ENCODE data around the gene GATA5.

Gene GATA5

DNA sequence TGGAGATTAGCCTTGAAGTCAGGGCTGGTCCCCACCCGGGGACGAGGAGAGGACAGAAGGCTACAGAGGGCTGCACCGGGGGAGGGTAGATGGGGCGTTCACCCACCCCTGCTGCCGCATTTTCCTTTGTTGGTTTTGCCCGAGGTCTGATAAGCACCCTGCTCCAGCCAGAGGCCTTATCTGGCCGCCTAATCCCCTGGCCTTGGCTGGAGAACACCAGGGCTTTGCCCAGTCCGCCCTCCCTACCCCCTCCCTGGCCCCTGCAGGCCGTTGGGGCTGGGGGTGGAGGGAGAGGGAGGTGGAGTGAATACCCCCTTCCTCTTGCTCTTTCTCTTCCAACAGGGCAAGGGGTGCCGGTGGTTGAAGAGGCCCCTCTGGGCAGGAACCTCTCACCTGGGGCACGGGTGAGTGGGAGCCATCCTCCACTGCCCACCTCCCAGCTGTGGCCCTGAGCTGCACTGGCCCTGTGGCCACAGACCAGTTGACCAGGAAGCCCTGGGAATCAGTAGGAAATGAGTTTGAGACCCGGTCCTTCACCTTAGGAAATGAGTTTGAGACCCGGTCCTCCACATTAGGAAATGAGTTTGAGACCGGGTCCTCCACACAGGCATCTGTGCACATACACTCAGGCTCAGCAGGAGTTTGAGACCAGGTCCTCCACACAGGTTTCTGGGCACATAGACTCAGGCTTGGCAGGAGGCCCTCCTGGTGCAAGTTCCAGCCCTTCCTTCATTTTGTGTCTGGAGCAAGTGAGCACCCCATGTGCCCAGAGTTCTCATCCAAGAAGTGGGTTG lies 12.0 kb upstream of the GATA5 start:
- no peak for DNase-seq (ENCODE audit: low read depth)

DNA sequence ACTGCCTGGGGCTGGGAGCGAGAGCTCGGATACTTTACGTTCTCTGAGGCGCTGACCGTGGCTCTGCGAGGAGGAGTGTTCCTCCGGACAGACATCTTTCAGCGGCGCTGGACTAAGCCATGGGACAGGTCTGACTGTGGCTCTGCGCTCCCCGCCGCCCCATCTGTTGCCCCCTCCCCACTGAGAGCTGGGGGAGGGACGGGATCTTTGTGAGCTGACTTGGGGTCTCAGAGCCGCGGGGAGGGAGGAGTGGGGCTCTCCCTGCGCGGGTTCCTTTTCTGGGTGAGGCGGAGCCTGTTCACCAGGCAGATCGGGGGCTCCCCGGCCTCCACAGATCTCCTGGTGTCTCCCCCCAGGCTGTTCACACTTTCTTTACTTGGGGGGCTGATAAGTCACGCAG lies 11.3 kb upstream of the GATA5 start:
- no peak for DNase-seq (ENCODE audit: low read depth)

DNA sequence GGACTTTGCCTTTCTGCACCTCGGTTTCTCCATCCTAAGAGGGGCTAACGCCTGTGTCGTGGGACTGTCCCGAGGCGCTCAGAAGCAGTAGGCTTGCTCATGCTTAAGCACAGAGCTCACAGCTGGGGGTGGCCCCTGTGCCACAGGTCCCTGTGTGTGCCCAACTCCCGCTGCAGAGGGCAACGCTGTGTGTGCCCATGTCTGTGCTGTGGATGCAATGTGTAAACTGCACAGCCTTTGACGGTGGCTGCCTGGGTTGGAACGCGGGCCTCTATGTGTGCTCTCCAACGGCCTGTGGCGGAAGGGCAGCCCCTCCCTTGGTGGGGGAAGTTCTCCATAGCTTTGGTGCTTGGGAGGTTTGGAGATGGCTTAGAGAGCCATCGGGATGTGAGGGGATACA lies 10.7 kb upstream of the GATA5 start:
- no peak for DNase-seq (ENCODE audit: low read depth)

DNA sequence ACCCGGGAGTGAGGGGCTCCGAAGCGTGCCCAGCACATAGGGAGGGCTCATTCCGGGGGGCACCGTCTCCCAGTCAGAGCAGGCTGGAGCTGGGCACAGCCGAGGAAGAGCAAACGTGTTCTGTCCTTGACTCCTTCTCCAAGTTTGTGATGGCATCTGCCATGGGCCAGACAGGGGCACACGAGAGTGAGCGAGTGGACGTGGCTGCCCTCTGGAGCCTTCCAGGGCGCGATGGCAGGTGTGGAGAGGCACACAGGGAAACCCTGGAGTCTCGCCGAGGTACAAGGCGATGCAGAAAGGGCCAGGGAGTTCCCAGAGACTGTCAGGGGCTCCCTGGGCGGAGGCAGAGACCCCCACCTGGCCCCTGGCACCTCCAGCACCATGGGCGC lies 9.9 kb upstream of the GATA5 start:
- no peak for DNase-seq (ENCODE audit: low read depth)

DNA sequence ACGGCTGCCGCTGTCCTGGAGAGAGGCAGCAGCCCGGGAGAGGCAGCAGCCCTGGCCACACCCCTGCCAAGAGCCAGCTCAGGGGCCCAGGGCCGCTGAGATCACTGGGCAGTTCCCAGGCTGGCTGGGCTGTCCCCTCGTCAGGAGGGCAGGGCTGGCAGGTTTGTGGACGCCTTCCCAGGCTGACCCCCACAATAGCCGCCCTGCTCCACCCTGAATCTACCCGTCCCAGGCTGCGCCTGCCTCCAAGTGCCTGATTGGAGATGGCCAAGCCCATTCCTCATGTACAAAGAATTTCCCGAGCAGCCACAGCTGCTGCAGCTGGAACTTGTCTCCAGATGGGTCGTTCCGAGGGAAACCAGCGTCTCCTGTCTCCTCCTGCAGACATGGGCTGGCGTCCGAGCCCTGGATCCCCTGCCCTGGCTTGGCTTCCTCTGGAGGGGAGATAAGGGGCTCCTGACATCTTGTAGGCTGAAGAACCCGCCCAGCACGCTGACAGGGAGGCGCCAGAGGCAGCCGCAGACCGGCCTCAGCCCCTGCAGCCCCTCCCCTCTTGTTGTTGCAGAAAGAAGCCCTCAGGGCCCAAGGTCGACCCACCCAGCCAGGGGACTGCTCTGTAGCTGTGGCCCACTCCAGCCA lies 9.4 kb upstream of the GATA5 start:
- no peak for DNase-seq (ENCODE audit: low read depth)

DNA sequence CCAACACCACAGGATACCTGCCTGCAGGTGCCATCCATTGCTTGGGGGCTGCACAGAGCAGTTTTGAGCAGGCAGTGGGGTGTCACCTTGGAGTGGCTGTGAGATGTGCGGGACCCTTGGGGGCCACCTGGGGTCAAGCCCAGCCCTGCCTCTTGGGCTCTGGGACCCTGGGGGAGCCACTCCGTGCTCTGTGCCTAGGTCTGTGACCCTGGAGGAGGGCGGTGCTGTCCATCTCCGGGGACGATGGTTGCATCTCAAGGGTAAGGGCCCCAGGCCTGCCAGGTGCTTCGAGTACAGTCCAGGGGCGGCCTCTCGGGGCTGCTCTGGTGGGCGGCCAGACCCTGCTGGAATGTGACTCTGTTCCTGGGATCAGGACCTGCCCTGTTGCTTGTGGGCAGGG lies 8.7 kb upstream of the GATA5 start:
- DNase-seq (ENCODE audit: low read depth), result no peak

DNA sequence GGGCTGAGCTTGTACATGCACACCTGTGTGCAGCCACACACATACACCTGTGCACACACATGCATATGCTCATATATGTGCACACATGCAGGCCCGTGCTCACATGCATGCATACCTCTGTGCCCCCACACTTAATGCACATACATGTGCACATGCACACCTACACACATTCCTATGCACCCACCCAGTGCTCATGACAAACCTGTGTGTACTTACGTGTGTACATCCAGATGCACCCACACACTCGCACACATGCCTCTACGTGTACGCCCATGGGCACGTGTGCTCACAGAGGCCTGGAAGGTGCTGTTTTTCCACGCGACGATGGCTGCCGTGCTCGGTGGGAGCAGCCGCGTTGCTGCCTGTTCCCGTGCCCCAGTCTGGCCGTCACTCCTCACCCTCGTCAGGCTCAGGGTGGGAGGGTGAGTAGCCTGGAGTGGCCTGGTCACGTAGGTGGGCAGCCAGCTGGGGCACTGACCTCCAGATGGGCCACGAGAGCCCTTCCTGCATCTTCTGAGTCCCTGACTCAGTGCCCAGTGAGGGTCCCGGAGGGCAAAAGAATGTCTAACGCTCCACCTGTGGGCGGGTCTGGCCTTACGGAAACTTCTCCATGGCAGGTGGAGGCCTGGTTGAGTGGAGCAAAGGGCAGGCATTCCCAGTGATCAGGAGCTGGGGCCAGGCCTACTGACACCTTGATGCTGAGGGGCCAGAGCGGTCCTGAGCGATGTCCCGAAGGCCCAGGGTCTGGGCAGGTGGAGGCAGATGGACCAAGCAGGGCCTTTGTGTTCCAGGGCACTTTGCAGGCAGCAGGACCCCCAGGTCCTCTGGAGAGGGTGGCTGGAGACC lies 8.0 kb upstream of the GATA5 start:
- DNase-seq (ENCODE audit: low read depth), result no peak

DNA sequence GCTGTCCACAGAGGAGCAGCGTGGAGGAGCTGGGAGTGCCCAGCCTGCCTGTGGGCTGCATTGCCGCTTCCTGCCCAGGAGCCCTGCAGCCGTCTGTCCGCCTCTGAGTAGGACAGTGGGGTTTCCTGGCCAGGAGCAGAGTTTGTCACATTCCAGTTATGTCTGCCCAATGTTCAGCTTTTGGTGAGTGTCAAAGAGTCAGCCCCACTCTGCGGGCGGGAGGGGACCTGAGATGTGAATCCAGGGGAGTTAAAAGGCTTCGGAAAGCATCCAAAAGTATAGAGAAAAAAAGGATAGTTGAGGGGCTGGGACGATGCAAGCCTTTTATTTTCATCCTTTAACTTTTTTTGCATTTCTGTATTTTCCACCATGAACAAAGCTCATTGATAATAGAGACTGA lies 7.2 kb upstream of the GATA5 start:
- DNase-seq (ENCODE audit: low read depth), result no peak

DNA sequence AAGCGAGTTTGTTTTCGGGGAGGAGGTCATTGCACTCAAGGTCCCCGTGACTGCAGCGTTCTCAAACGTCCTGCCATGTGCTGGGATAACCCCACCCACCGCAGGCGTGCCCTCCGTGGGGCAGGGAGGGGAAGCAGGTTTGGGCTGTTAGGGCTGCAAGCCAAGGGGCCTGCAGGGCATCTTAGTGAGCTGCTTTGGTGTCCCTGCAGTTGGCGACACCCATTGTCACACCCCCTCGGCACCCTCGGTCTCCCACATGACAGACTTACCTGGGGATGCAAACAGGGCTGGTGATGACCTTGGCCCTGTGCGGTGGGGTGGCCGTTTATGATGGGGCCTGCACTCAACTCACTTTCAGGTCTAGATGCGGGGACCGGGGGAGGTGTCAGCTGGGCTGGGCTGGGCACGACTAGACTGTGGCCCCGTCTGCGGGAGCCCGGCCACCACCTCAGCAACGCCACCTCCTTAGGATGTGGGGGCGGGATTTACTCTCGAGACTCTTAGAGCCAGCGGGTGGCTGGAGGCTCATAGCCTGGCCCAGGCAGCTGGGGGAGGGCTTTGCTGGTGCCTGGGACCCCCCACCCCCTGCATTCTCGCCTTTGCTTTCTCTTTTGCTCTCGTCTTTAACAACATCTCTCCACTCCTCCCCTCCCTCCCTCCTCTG lies 6.5 kb upstream of the GATA5 start:
- no peak for DNase-seq (ENCODE audit: low read depth)

DNA sequence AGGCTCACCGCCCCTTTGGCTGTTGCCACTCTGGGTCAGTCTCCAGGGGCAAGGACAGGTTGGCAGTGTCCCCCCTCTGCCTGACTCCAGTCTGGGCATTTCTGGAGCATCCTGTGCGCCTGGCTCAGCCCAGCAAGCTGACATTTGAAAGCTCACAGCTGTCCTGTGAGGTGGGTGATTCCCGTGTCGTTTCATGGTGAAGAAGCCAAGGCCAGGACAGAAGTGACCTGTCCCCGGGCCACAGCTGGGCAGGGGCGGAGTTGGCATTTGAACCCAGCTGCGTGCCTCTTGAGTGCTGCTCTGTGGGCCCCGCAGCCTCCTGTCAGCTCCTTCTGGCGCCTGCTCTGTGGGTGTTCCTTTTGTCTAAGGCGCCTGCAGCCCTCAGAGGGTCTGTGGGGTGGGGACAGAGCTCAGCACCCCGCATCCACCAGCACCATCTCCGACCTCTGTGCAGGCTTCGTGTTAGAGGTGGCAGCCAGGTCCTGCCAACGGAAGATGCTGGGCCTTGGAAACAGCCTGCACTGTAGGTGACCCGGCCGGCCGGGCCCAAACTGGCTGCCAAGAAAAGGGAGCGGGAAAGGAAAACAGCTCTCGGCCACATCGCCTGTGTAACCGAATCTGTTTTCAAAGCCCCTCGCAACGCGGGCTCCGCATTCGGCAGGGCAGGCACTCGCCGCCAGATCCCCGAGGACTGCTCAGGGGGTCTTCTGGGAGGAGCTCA lies 5.8 kb upstream of the GATA5 start:
- DNase-seq (ENCODE audit: low read depth), result no peak

DNA sequence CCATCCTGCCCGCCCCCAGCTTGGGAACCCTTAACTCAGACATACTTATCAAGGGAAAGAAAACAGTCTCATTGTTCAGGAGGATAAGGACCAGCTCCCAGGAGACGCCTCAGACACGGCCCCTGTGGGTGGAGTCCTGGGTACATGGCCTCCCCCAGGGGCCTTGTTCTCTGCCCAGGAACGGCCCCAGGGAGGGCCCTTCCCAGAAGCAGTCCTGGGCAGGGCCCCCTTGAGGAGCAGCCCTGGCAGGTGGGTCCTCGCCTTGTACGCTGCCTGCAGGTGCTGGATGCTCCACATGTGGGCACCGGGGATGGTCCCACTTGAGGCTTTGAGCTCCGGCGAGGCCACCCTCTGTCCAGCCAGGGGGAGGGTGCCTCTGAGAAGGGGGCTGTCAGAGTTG lies 4.5 kb upstream of the GATA5 start:
- no peak for DNase-seq (ENCODE audit: low read depth)

DNA sequence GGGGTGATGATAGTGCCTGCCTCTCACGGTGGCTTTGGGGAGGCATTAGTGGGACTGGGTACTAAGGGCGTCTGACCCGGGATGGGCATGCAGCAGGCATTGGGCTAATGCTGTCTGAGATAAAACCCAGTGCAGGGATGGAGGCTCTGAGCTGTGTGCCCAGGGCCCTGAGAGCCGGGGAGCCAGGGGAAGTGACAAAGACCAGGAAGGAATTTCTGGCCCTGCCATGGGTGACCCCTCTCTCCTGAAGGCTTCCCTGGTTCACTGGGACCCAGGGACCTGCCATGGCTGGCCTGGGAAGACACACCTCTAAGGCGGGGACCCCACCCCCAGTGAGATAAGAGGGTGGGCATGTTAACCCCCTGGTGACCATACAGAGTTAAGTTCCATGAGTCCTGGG lies 3.9 kb upstream of the GATA5 start:
- no peak for DNase-seq (ENCODE audit: low read depth)

DNA sequence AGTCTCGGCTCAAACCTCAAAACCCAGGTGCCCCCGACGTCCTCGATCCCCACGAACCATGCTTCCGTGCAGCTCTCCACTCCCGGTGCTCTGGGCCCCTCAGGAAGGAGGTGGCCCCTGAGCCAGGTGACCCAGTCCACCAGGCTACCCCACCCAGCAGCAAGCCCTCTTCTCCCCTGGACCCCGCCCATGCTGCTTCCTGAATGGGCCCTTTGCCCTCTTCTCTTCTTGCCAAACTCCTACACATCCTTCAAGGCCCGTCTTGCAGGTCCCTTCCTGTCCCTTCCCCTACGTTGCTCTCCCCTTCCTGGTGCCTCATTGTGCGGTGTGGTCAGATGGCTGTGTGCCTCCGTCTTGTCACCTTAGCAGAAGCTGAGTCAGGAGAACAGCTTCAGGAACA lies 3.4 kb upstream of the GATA5 start:
- no peak for DNase-seq (ENCODE audit: low read depth)

DNA sequence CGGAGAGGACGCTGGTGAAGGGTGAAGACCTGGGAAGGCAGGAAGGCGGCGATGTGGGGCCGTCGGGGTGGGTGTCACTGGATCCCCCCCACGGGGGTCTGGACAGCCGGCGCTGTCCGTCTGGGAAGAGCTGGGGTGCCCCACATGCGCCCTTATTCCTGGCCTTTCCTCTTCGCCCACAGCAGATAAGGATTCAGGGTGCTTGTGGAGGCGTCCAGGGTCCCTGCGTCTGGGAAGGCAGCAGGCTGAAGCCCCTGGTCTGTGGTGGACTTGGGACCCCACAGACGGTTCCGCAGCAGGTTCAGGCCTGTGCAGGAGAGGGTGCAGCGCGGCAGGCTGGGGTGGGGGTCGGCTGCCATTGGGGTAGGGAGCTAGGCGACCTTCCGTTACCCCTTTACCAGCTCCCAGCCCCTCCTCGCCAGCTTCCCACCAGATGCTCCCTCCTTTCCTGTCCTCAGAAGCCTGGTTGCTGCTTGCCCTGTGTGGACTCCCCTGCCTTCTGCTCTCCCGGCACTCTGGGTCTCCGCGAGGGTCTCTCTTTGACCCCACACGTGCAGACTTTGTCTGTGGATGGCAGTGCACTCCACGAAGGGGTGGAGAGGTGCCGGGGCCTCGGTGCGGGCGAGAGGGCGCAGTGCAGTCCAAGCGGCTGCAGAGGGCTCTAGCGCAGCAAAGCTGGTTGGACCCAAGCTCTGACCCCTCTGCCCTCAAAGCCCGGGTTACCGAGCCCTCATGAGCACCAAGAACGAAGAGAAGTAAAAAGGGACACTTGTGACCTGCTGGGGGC lies 2.1 kb upstream of the GATA5 start:
- no peak for DNase-seq (ENCODE audit: low read depth)

DNA sequence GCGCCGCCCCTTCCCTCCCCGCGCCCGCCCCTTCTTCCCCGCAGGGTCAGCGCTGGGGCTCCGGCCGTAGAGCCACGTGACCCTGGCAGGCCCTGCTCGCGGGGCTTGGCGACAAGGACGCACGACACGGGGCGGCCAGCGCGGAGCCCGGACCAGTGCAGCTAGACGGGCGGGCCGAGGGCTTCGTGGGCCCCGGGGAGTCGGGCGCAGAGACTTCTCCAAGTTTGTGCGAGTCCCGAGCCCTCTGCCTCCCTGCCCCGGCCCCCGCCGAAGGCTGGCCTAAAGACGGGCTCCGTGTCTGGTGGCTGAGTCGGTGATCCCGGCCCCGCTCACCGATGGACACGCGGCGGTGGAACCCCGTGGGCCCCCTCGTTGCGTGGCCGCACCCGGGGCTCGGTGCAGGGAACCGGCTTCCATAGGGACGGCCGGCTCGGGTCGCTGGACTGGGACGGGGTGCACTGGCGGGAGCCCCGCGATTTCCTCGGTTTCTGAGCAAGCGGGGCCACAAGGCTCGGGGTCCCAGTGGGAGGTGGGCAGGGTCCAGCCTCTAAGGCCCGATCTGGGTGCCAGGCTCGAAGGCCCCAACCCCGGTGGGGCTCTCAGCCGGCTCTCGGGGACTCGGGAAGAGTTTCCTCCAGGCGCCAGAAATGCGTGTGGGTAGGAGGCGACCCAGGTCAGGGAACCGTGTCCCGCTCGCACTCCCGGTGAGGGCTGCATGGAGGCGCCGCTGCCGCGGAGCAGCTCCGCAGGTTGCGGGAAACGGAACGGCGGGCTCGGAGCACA lies 452 bp upstream of the GATA5 start:
- no peak for DNase-seq (ENCODE audit: low read depth)

DNA sequence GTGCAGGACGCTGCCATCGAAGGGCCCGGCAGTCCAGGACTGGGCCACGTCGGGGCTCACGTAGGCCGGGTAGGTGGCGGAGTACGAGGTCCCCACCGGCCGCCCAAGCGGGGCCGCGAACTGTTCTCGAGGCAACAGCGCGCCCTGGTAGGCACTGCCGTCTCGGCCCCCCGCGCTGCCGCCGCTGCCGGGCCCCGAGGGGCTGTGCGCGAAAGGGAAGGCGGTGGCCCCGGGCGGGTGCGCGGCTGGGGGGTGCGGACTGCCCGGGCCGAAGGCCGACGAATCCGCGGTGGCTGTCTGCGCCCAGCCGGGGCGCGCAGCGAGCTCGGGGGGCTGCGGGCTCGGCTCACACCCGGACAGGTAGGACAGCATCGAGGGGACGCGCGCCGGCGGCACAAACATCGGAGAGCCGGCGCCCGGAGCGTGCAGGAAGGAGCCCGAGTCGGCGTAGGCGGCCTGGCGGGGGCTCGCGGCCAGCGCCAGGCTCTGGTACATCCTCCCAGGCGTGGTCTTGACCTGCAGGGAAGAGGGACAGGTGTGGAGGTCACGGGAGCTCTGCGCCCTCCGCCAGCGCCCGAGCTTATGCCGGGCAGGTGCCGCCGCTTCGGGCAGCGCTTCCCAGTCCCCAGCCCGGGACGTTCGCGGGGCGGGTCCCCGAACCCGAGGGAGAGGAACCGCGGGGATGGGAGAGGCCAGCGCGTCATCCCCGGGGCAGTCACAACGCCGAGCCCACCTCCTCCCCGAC lies 596 bp downstream of the GATA5 start:
- DNase-seq (ENCODE audit: low read depth), result no peak

DNA sequence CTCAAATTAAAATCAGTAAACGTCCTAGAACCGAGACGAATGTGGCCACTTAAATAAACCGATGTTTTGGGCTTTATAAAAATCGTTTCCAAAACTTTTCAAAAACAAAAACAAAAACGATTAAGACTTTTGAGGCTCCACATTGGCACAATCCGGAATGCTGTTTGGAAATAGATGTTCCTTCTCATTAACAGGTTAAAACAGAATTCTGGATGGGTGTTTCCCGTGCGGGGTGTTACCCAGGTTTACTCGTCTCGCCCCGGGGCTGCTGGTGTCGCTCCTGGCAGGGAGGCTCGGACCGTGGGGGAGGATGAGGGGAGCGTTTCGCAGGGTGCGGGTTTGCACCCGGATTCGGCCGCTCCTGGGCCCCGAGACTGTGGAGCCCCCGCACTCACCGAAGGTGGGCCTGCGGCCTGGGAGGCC lies 1.2 kb downstream of the GATA5 start:
- no peak for DNase-seq (ENCODE audit: low read depth)

DNA sequence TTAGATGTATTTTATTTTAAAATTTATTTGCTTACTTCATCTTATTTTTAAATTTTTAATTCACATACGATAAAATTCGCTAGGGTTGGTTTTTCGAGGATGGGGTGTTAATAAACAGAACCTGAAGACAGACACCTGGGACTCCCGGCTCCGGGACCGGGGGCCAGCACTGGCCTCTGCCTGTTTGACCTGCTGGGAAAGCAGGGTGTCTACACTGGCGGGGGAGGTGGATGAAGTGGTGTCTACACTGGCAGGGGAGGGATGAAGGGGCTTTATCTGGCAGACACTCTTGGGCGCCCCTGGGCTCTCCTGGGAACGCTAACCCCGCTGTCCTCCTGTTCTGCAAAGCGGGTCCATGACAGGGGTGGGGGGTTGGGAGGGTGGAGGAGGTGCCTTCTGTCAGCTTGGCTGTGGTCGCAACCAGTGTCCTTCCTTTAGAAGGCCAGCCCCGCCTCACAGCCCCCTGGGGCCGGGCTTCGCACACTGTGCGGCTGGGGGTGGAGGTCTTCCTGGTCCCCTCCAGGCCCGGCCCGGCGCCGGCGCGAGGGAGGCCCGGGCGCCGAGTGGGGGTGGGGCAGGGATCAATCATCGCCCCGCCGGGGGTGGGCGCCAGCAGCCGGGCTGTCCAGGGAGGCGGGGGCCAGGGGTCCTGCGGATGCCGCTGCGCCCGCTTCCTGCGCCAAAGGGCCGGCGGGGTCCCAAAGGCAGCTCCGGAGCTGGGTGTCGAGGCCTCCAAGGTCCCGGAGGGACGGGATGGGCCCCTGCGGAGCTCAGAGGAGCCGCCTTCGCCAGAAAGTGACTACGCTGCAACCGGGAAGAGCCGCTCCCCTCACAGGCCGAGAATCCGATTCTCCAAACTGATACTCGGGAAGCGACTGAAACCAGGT lies 1.8 kb downstream of the GATA5 start:
- no peak for DNase-seq (ENCODE audit: low read depth)

Measured in activated gamma-delta T cell treated with anti-CD3 and anti-CD28 coated beads, Interleukin-2, amount 50 U/mL, for 16 hours (primary cell).